IMR-90 (cell line): ENCODE results near the gene MACF1. TPM values are rescaled to one million over a fixed set of nuclear protein-coding genes. Genes with fewer than 3 reads are reported as not detected.
A peak's percentile ranks its signal among the peaks of the same experiment; 100 is the strongest.

Experiments
- ATAC-seq: fragments of 200-7000 bp; cut with Tn5 transposase; 2 replicates; pipeline ENCODE4 v1.9.1; 2020; ENCODE audit warnings: low read depth, mild to moderate bottlenecking, moderate library complexity
- BruUV-seq: library from RNA; stranded (reverse); fragments of 400-500 nt; replicated peaks from 2 replicates; lab custom pipeline; 2021; lab: Mats Ljungman, UMichigan
- CTCF ChIA-PET: fragments of 300-600 bp; formaldehyde crosslinking; extraction: SDS; loops from one replicate; lab custom pipeline; 2021; ENCODE audit warnings: antibody characterized with exemption; lab: Yijun Ruan, JAX
- POLR2A ChIA-PET: fragments of 300-600 bp; sonication (Branson Sonifier 250); formaldehyde crosslinking; loops from one replicate; lab custom pipeline; 2022; ENCODE audit warnings: antibody characterized with exemption; ENCODE audit not compliant: unreplicated experiment; lab: Charles Lee
- DNase-seq: peaks from one replicate; pipeline ENCODE4 v3.0.0; 2013
- H2AFZ ChIP-seq: replicated peaks from 2 replicates; pipeline ENCODE3; 2013; ENCODE audit warnings: low read length, mild to moderate bottlenecking; ENCODE audit not compliant: poor library complexity
- H2AK5ac ChIP-seq: 2 replicates; pipeline ENCODE4 v1.6.1; 2013; ENCODE audit warnings: low read depth, low read length, inconsistent platforms
- H2AK9ac ChIP-seq: replicated peaks from 2 replicates; pipeline ENCODE3; 2013; ENCODE audit warnings: mild to moderate bottlenecking, low read depth, low read length, moderate library complexity; ENCODE audit not compliant: poor library complexity
- H2BK120ac ChIP-seq: 2 replicates; pipeline ENCODE4 v1.6.1; 2013; ENCODE audit warnings: low read depth, low read length, inconsistent platforms
- H2BK15ac ChIP-seq: 3 replicates; pipeline ENCODE4 v1.6.1; 2013; ENCODE audit warnings: low read depth, low read length, inconsistent platforms
- H2BK20ac ChIP-seq: 2 replicates; pipeline ENCODE4 v1.6.1; 2013; ENCODE audit warnings: low read depth, mild to moderate bottlenecking, inconsistent platforms, low read length, moderate library complexity
- H2BK5ac ChIP-seq: 2 replicates; pipeline ENCODE4 v1.6.1; 2013; ENCODE audit warnings: mild to moderate bottlenecking, low read depth, low read length, inconsistent platforms; ENCODE audit not compliant: poor library complexity, severe bottlenecking
- H3K14ac ChIP-seq: replicated peaks from 2 replicates; pipeline ENCODE4 v1.6.1; 2013; ENCODE audit warnings: low read depth, low read length, inconsistent platforms
- H3K18ac ChIP-seq: 2 replicates; pipeline ENCODE4 v1.6.1; 2013; ENCODE audit warnings: low read depth, low read length, control low read depth
- H3K23ac ChIP-seq: 2 replicates; pipeline ENCODE4 v1.6.1; 2013; ENCODE audit warnings: low read depth, low read length, inconsistent platforms
- H3K27ac ChIP-seq: 2 replicates; pipeline ENCODE4 v1.5.1; 2013; ENCODE audit warnings: mild to moderate bottlenecking, control low read depth, low read length; ENCODE audit not compliant: insufficient read depth
- H3K27me3 ChIP-seq: 2 replicates; pipeline ENCODE4 v1.6.1; 2013; ENCODE audit warnings: low read length; ENCODE audit not compliant: control insufficient read depth, insufficient read depth
- H3K36me3 ChIP-seq: 2 replicates; pipeline ENCODE4 v1.6.1; 2013; ENCODE audit warnings: low read length, mixed read lengths; ENCODE audit not compliant: control insufficient read depth, insufficient read depth
- H3K4ac ChIP-seq: 2 replicates; pipeline ENCODE4 v1.6.1; 2013; ENCODE audit warnings: low read depth, low read length, inconsistent platforms
- H3K4me1 ChIP-seq: 2 replicates; pipeline ENCODE4 v1.6.1; 2013; ENCODE audit warnings: low read length, mixed read lengths; ENCODE audit not compliant: control insufficient read depth, insufficient read depth
- H3K4me2 ChIP-seq: 2 replicates; pipeline ENCODE4 v1.6.1; 2013; ENCODE audit warnings: low read depth, mild to moderate bottlenecking, control low read depth, low read length, moderate library complexity
- H3K4me3 ChIP-seq: 2 replicates; pipeline ENCODE4 v1.5.1; 2013; ENCODE audit warnings: low read depth, mild to moderate bottlenecking, control low read depth, low read length, moderate library complexity; ENCODE audit not compliant: insufficient read depth
- H3K56ac ChIP-seq: 2 replicates; pipeline ENCODE4 v1.6.1; 2013; ENCODE audit warnings: low read length, inconsistent platforms; ENCODE audit not compliant: insufficient read depth; ENCODE audit errors: extremely low read depth
- H3K79me1 ChIP-seq, 2 experiments: 2 replicates each; pipeline ENCODE4 v1.6.1; 2013; ENCODE audit warnings: low read length in 2 of 2, inconsistent platforms in 1 of 2, low read depth in 1 of 2
- H3K9ac ChIP-seq: 2 replicates; pipeline ENCODE4 v1.6.1; 2013; ENCODE audit warnings: low read depth, low read length, control low read depth
- H3K9me1 ChIP-seq: 2 replicates; pipeline ENCODE4 v1.6.1; 2013; ENCODE audit warnings: low read length, inconsistent platforms; ENCODE audit not compliant: insufficient read depth
- H3K9me3 ChIP-seq: 2 replicates; pipeline ENCODE4 v1.6.1; 2013; ENCODE audit warnings: low read length; ENCODE audit not compliant: control insufficient read depth, insufficient read depth
- H4K20me1 ChIP-seq: 2 replicates; pipeline ENCODE4 v1.6.1; 2013; ENCODE audit warnings: low read length, inconsistent platforms; ENCODE audit not compliant: insufficient read depth
- H4K5ac ChIP-seq: 2 replicates; pipeline ENCODE4 v1.6.1; 2013; ENCODE audit warnings: mild to moderate bottlenecking, low read depth, low read length, control low read depth
- H4K8ac ChIP-seq, 2 experiments: 2 replicates each; pipeline ENCODE4 v1.6.1; 2013; ENCODE audit warnings: low read depth in 2 of 2, low read length in 2 of 2, control low read depth in 1 of 2, inconsistent platforms in 1 of 2
- H4K91ac ChIP-seq: 2 replicates; pipeline ENCODE4 v1.6.1; 2013; ENCODE audit warnings: low read depth, low read length, inconsistent platforms; ENCODE audit not compliant: insufficient read depth
- MXI1 ChIP-seq: IDR thresholded peaks from 2 replicates; pipeline ENCODE4 v1.6.1; 2012; ENCODE audit warnings: low read depth, mild to moderate bottlenecking, low read length, moderate library complexity, borderline replicate concordance
- RAD21 ChIP-seq: IDR thresholded peaks from 2 replicates; pipeline ENCODE4 v1.6.1; 2012; ENCODE audit warnings: low read length, improper control_type of control experiment
- RFX5 ChIP-seq: IDR thresholded peaks from 2 replicates; pipeline ENCODE4 v1.8.0; 2012; ENCODE audit warnings: low read depth, mild to moderate bottlenecking, low read length, moderate library complexity
- WGBS, 2 experiments: methylation state at CpG; one replicate each; pipeline versions ENCODE4 v1.1.5 to v1.1.7; 2013; ENCODE audit warnings: missing lambda C conversion rate in 2 of 2; ENCODE audit not compliant: insufficient read length in 1 of 2; ENCODE audit errors: extremely low coverage in 2 of 2; 5-methylcytosine and 5-hydroxymethylcytosine counted together
- dilution Hi-C: fragments of 300-500 bp; cut with HindIII; formaldehyde crosslinking; loops from one replicate; pipeline ENCODE4 v1.14.3; 2018; ENCODE audit warnings: low sequenced_read_pairs; ENCODE audit not compliant: unreplicated experiment
- in situ Hi-C: fragments of 300-500 bp; cut with MboI; formaldehyde crosslinking; loops from 3 replicates; pipeline ENCODE4 v1.14.3; 2019; ENCODE audit warnings: low sequenced_read_pairs, inconsistent platforms, mixed read lengths
- intact Hi-C: fragments of 100-400 bp; cut with micrococcal nuclease; formaldehyde crosslinking; loops from 2 replicates; pipeline ENCODE4 v1.10.0; 2022
- polyA plus RNA-seq, 3 experiments: library from polyadenylated mRNA; depleted of rRNA; stranded (reverse); fragments of >200 nt; gene quantifications; 2 replicates each; pipeline ENCODE4 v1.2.3, GENCODE V29; 2012; ENCODE audit warnings: low replicate concordance in 1 of 3
- total RNA-seq: library from RNA; depleted of rRNA; stranded (reverse); fragments of >200 nt; gene quantifications from 2 replicates; pipeline ENCODE4 v1.2.3, GENCODE V29; 2012

The MACF1 gene
- total and polyA plus RNA-seq, 2 of the 4 experiments (the other 2 are of a cell fraction) = 67.6 to 369 TPM

- peaks cover 9% of the 10 kb centered on the region for H3K9me1 ChIP-seq
- H3K4me3 ChIP-seq = no peak overlapping the region
- no peak overlapping the region for H3K56ac ChIP-seq
- CTCF ChIA-PET = no interaction called here
- peak overlapping the region; percentile 28; the same call in 1 of the 2 replicates for H3K4me2 ChIP-seq
- no peak overlapping the region for H3K4ac ChIP-seq
- no peak overlapping the region for H3K23ac ChIP-seq
- intact Hi-C loops = no loop called here
- H3K4me1 ChIP-seq = peaks cover 12% of the 10 kb centered on the region
- H2BK20ac ChIP-seq = no peak overlapping the region
- no peak overlapping the region for H3K18ac ChIP-seq
- no peaks in the 10 kb centered on the region for H3K9me3 ChIP-seq
- no peak for DNase-seq
- peak; percentile 15; the same call in 1 of the 2 replicates for ATAC-seq
- no peaks in the 10 kb centered on the region for H3K27me3 ChIP-seq
- H2AK9ac ChIP-seq = no peak overlapping the region
- H3K36me3 ChIP-seq = no peaks in the 10 kb centered on the region
- no peak overlapping the region for H4K8ac ChIP-seq
- H3K27ac ChIP-seq = no peak overlapping the region
- no peak overlapping the region for H2BK5ac ChIP-seq
- H4K20me1 ChIP-seq = peaks cover 27% of the 10 kb centered on the region
- no peak overlapping the region for H3K9ac ChIP-seq
- no peak overlapping the region for H3K14ac ChIP-seq
- POLR2A ChIA-PET = no interaction called here
- H3K79me1 ChIP-seq = peaks cover 23 to 73% of the 10 kb centered on the region in 2 experiments
- in situ Hi-C loops = no loop called here
- no peak overlapping the region for H2BK15ac ChIP-seq
- no CpG with 5 or more reads among the region's 1 CpG for WGBS, 2 experiments
- dilution Hi-C loops = no loop called here
- TF ChIP-seq MXI1 = no peak
- TF ChIP-seq RFX5 = no peak
- TF ChIP-seq RAD21 = no peak
- H4K91ac ChIP-seq = no peak overlapping the region
- BruUV-seq = no TSS peak
- no peak overlapping the region for H2BK120ac ChIP-seq
- no peak overlapping the region for H4K5ac ChIP-seq
- no peak overlapping the region for H2AK5ac ChIP-seq
- H2AFZ ChIP-seq = no peak overlapping the region
These were observed 39.0 kb upstream of the MACF1 start for GRCh38 chr1:39165488-39165887.
